GM04504 (cell line): ENCODE data around the gene MAPK8IP3.

Experiments
- DNase-seq: peaks from one replicate; pipeline ENCODE4 v3.0.0-alpha.2; 2012; ENCODE audit warnings: low read depth

Gene MAPK8IP3

GRCh38 chr16:1705688-1706385, at the start of gene MAPK8IP3:
Gene MAPK8IP3 (plus strand): TSS chr16:1706195. CDS start chr16:1706340, 145 bp downstream.
- peak; percentile 79 for DNase-seq

- no peak for DNase-seq
Observed at GRCh38 chr16:1656808-1657617, 49.0 kb upstream of the MAPK8IP3 start.

- no peak for DNase-seq
Observed at GRCh38 chr16:1657841-1658240, 48.2 kb upstream of the MAPK8IP3 start.

- no peak for DNase-seq
Observed at GRCh38 chr16:1659031-1659430, 47.0 kb upstream of the MAPK8IP3 start.

- DNase-seq: no peak
Observed at GRCh38 chr16:1661826-1662225, 44.2 kb upstream of the MAPK8IP3 start.

- DNase-seq: no peak
Observed at GRCh38 chr16:1662543-1662942, 43.5 kb upstream of the MAPK8IP3 start.

- DNase-seq: no peak
Observed at GRCh38 chr16:1665829-1666228, 40.2 kb upstream of the MAPK8IP3 start.

- DNase-seq: no peak
Observed at GRCh38 chr16:1666316-1666715, 39.7 kb upstream of the MAPK8IP3 start.

- DNase-seq: no peak
Observed at GRCh38 chr16:1667271-1667670, 38.7 kb upstream of the MAPK8IP3 start.

GRCh38 chr16:1667916-1668315, 38.1 kb upstream of the MAPK8IP3 start:
- no peak for DNase-seq

GRCh38 chr16:1668612-1669319, 37.2 kb upstream of the MAPK8IP3 start:
- DNase-seq: no peak

- no peak for DNase-seq
Observed at GRCh38 chr16:1669698-1670097, 36.3 kb upstream of the MAPK8IP3 start.

- no peak for DNase-seq
Observed at GRCh38 chr16:1670371-1670770, 35.6 kb upstream of the MAPK8IP3 start.

- DNase-seq: no peak
Observed at GRCh38 chr16:1670866-1671265, 35.1 kb upstream of the MAPK8IP3 start.

GRCh38 chr16:1673424-1674151, 32.4 kb upstream of the MAPK8IP3 start:
- no peak for DNase-seq

GRCh38 chr16:1674306-1674705, 31.7 kb upstream of the MAPK8IP3 start:
- no peak for DNase-seq

- DNase-seq: peak; percentile 28
Observed at GRCh38 chr16:1674751-1675664, 31.0 kb upstream of the MAPK8IP3 start.

- no peak for DNase-seq
Observed at GRCh38 chr16:1676661-1677060, 29.3 kb upstream of the MAPK8IP3 start.

GRCh38 chr16:1677339-1677738, 28.7 kb upstream of the MAPK8IP3 start:
- DNase-seq: no peak

- peak; percentile 90 for DNase-seq
Observed at GRCh38 chr16:1677942-1678499, 28.0 kb upstream of the MAPK8IP3 start, which contains the start of gene JPT2. Gene JPT2 (plus strand): TSS chr16:1678279. CDS start chr16:1678313, 34 bp downstream.
